ENCODE data around the gene COMMD7.
"Not testable (repeated sequence)": the region's sequence is repeated elsewhere in the genome, so short reads cannot be mapped to it uniquely, and the experiment has no call there.

Gene COMMD7

GRCh38 chr20:32775336-32775991 is 32.2 kb upstream of the COMMD7 start:
- no peak for TF ChIP-seq CTCF (IDR thresholded peaks at IDR 0.05; ENCODE audit: low read depth, low read length)
- no peak for DNase-seq (ENCODE audit: extremely low read depth, low read depth)

GRCh38 chr20:32773855-32774254 is 30.6 kb upstream of the COMMD7 start:
- TF ChIP-seq CTCF (IDR thresholded peaks at IDR 0.05; ENCODE audit: low read depth, low read length) = no peak
- no peak for DNase-seq (ENCODE audit: extremely low read depth, low read depth)

GRCh38 chr20:32773223-32773622 is 30.0 kb upstream of the COMMD7 start:
- no peak for DNase-seq (ENCODE audit: extremely low read depth, low read depth)
- TF ChIP-seq CTCF (IDR thresholded peaks at IDR 0.05; ENCODE audit: low read depth, low read length) = no peak

GRCh38 chr20:32772046-32772445 is 28.8 kb upstream of the COMMD7 start:
- TF ChIP-seq CTCF (IDR thresholded peaks at IDR 0.05; ENCODE audit: low read depth, low read length) = no peak
- no peak for DNase-seq (ENCODE audit: extremely low read depth, low read depth)

GRCh38 chr20:32767418-32768198 is 24.3 kb upstream of the COMMD7 start:
- DNase-seq (ENCODE audit: extremely low read depth, low read depth) = no peak
- no peak for TF ChIP-seq CTCF (IDR thresholded peaks at IDR 0.05; ENCODE audit: low read depth, low read length)

- DNase-seq (ENCODE audit: extremely low read depth, low read depth) = not testable (repeated sequence)
These were observed 22.1 kb upstream of the COMMD7 start for GRCh38 chr20:32765230-32765875.

GRCh38 chr20:32764005-32764960 is 21.0 kb upstream of the COMMD7 start:
- DNase-seq (ENCODE audit: extremely low read depth, low read depth) = no peak
- TF ChIP-seq CTCF (IDR thresholded peaks at IDR 0.05; ENCODE audit: low read depth, low read length) = no peak

Measured in AG09319 (cell line).